HEK293 (cell line): ENCODE measurements around the gene IL10RB.
A peak's percentile ranks its signal among the peaks of the same experiment; 100 is the strongest.

ENCODE experiments used
- CTCF ChIA-PET: fragments of 350-600 bp; formaldehyde crosslinking; extraction: SDS; loops from one replicate; lab custom pipeline; 2021; ENCODE audit warnings: antibody characterized with exemption; lab: Yijun Ruan, JAX
- POLR2A ChIA-PET: fragments of 300-600 bp; formaldehyde crosslinking; extraction: SDS; loops from one replicate; lab custom pipeline; 2020; ENCODE audit warnings: antibody characterized with exemption, inconsistent platforms; lab: Yijun Ruan, JAX
- H3K27ac ChIP-seq: fragments of 200-500 bp; sonication (Bioruptor generic); 2 replicates; pipeline ENCODE4 v1.5.1; 2014; ENCODE audit warnings: low read depth, low read length, control low read depth, inconsistent platforms; ENCODE audit errors: extremely low read depth
- H3K36me3 ChIP-seq, 2 experiments: fragments of 200-500 bp in 1 of 2; sonication (Bioruptor generic) in 1 of 2; 1 replicate in 1 of 2; 2 replicates in 1 of 2; pipeline ENCODE4 v1.5.1; 2014 to 2017; ENCODE audit warnings: inconsistent platforms in 2 of 2, low read length in 2 of 2; ENCODE audit not compliant: control insufficient read depth in 2 of 2, insufficient read depth in 1 of 2
- H3K4me1 ChIP-seq: fragments of 200-500 bp; sonication (Bioruptor generic); 2 replicates; pipeline ENCODE4 v1.5.1; 2014; ENCODE audit warnings: mild to moderate bottlenecking, low read length, inconsistent platforms; ENCODE audit not compliant: control insufficient read depth, insufficient read depth
- H3K4me3 ChIP-seq: 2 replicates; pipeline ENCODE4 v1.5.1; 2011; ENCODE audit warnings: low read depth, mild to moderate bottlenecking, control low read depth, low read length, moderate library complexity
- H3K9me3 ChIP-seq: fragments of 200-500 bp; sonication (Bioruptor generic); 2 replicates; pipeline ENCODE4 v1.5.1; 2014; ENCODE audit warnings: low read depth, low read length, inconsistent platforms; ENCODE audit not compliant: control insufficient read depth, insufficient read depth
- AEBP2 ChIP-seq: fragments of 450-650 bp; formaldehyde crosslinking; IDR thresholded peaks from 2 replicates; pipeline ENCODE4 v1.5.1; 2016; ENCODE audit warnings: missing biosample characterization, missing genetic modification characterization, borderline replicate concordance
- KLF10 ChIP-seq: fragments of 450-650 bp; IDR thresholded peaks from 2 replicates; pipeline ENCODE4 v1.5.1; 2018; ENCODE audit warnings: missing biosample characterization, mild to moderate bottlenecking, missing genetic modification characterization
- KLF7 ChIP-seq: fragments of 450-650 bp; formaldehyde crosslinking; IDR thresholded peaks from 2 replicates; pipeline ENCODE4 v1.5.1; 2016; ENCODE audit warnings: missing biosample characterization, missing genetic modification characterization, borderline replicate concordance
- OSR2 ChIP-seq: fragments of 450-650 bp; formaldehyde crosslinking; IDR thresholded peaks from 2 replicates; pipeline ENCODE4 v1.5.1; 2016; ENCODE audit warnings: missing biosample characterization, missing genetic modification characterization
- PBX3 ChIP-seq: sonication (generic); formaldehyde crosslinking; IDR thresholded peaks from 2 replicates; pipeline ENCODE4 v1.8.1; 2022; ENCODE audit warnings: mild to moderate bottlenecking, moderate library complexity, missing genetic modification reagents
- PRDM10 ChIP-seq: fragments of 450-650 bp; formaldehyde crosslinking; IDR thresholded peaks from 2 replicates; pipeline ENCODE4 v1.5.1; 2016; ENCODE audit warnings: missing biosample characterization, missing genetic modification characterization
- SP2 ChIP-seq: fragments of 450-650 bp; formaldehyde crosslinking; IDR thresholded peaks from 2 replicates; pipeline ENCODE4 v1.5.1; 2016; ENCODE audit warnings: missing biosample characterization, missing genetic modification characterization
- ZNF26 ChIP-seq: fragments of 450-650 bp; formaldehyde crosslinking; IDR thresholded peaks from 2 replicates; pipeline ENCODE4 v1.5.1; 2016; ENCODE audit warnings: missing biosample characterization, missing genetic modification characterization
- ZNF830 ChIP-seq: fragments of 450-650 bp; IDR thresholded peaks from 2 replicates; pipeline ENCODE4 v1.5.0; 2018; ENCODE audit warnings: missing biosample characterization, missing genetic modification characterization, low read depth, mild to moderate bottlenecking, moderate library complexity

Gene IL10RB

GRCh38 chr21:33305938-33306337 is 39.8 kb downstream of the IL10RB start (continued):
- TF ChIP-seq PBX3 (CRISPR knock-in tag), result no peak
- TF ChIP-seq ZNF26 (tag by site-specific recombination), result no peak
- TF ChIP-seq ZNF830, result no peak
- TF ChIP-seq AEBP2 (tag by site-specific recombination), result no peak
- TF ChIP-seq KLF7 (tag by site-specific recombination), result no peak

GRCh38 chr21:33308586-33309490 is 42.7 kb downstream of the IL10RB start:
- TF ChIP-seq SP2 (tag by site-specific recombination) (no peak), PRDM10 (tag by site-specific recombination) (0 out of 2 replicates have a peak, but pooled peaks have one; percentile 43), OSR2 (tag by site-specific recombination) (peak; percentile 10; the same call in 1 of the 2 replicates)
- TF ChIP-seq, all 188 proteins: peak for 2
- ChIA-PET POLR2A (no interaction called here), CTCF (interaction anchor here (0.6 to 1.1 kb wide), 5 partner anchors 8 to 297 kb away, joined by 3 to 4 read pairs (median 3); no protein-coding TSS in a partner anchor)
- no peaks in the 10 kb centered on the region for H3K36me3 ChIP-seq
- peaks cover 6% of the 10 kb centered on the region; the same call in 1 of the 2 replicates for H3K4me1 ChIP-seq
- H3K9me3 ChIP-seq, result no peaks in the 10 kb centered on the region
- no peak overlapping the region for H3K4me3 ChIP-seq
- H3K27ac ChIP-seq, result no peak overlapping the region

GRCh38 chr21:33309778-33310177 is 43.6 kb downstream of the IL10RB start:
- TF ChIP-seq KLF10, result no peak
- Histone ChIP-seq H3K4me3 (no peak overlapping the region), H3K36me3 (no peaks in the 10 kb centered on the region), H3K9me3 (no peaks in the 10 kb centered on the region), H3K4me1 (peaks cover 6% of the 10 kb centered on the region; the same call in 1 of the 2 replicates), H3K27ac (no peak overlapping the region)
- ChIA-PET CTCF (interaction anchor here (0.7 kb wide), 2 partner anchors 27 to 296 kb away, joined by 3 read pairs; no protein-coding TSS in a partner anchor), POLR2A (no interaction called here)
